Fibroblast of lung (primary cell): Measurements from ENCODE around the gene MRPL37. TPM values are rescaled to one million over a fixed set of nuclear protein-coding genes. Genes with fewer than 3 reads are reported as not detected.

ENCODE experiments used
- DNase-seq, 2 donors: peaks; one replicate each; pipeline versions ENCODE4 v3.0.0 to v3.0.0-alpha.2; 2010; ENCODE audit warnings: low read depth in 2 of 2
- H2AFZ ChIP-seq: 2 replicates; pipeline ENCODE4 v1.5.1; 2012; ENCODE audit warnings: low read length, control low read depth, inconsistent platforms
- H3K27ac ChIP-seq: 2 replicates; pipeline ENCODE4 v1.5.1; 2011; ENCODE audit warnings: low read length, control low read depth; ENCODE audit not compliant: insufficient read depth
- H3K27me3 ChIP-seq: 2 replicates; pipeline ENCODE4 v1.5.1; 2011; ENCODE audit warnings: mild to moderate bottlenecking, low read length; ENCODE audit not compliant: control insufficient read depth, insufficient read depth
- H3K36me3 ChIP-seq: 2 replicates; pipeline ENCODE4 v1.5.1; 2011; ENCODE audit warnings: low read length; ENCODE audit not compliant: control insufficient read depth, insufficient read depth
- H3K4me1 ChIP-seq: 2 replicates; pipeline ENCODE4 v1.5.1; 2011; ENCODE audit warnings: low read length; ENCODE audit not compliant: control insufficient read depth, insufficient read depth; ENCODE audit errors: extremely low read depth
- H3K4me2 ChIP-seq: 2 replicates; pipeline ENCODE4 v1.5.1; 2011; ENCODE audit warnings: low read length, control low read depth; ENCODE audit not compliant: insufficient read depth; ENCODE audit errors: extremely low read depth
- H3K4me3 ChIP-seq, 4 experiments: fragments of 200-600 bp in 1 of 4; sonication (generic) in 1 of 4; replicated peaks in 1 of 4; 2 replicates each; pipeline ENCODE4 v1.5.1; 2011 to 2016; ENCODE audit warnings: low read length in 4 of 4, low read depth in 3 of 4, mild to moderate bottlenecking in 3 of 4, control low read depth in 2 of 4, inconsistent platforms in 1 of 4, mixed read lengths in 1 of 4; ENCODE audit not compliant: insufficient read depth in 1 of 4; ENCODE audit errors: control extremely low read depth in 1 of 4
- H3K79me2 ChIP-seq: 2 replicates; pipeline ENCODE4 v1.5.1; 2012; ENCODE audit warnings: mild to moderate bottlenecking, low read length, inconsistent platforms; ENCODE audit not compliant: control insufficient read depth, insufficient read depth
- H3K9ac ChIP-seq: 2 replicates; pipeline ENCODE4 v1.5.1; 2011; ENCODE audit warnings: mild to moderate bottlenecking, low read length, control low read depth; ENCODE audit not compliant: insufficient read depth
- H3K9me3 ChIP-seq: 2 replicates; pipeline ENCODE4 v1.5.1; 2012; ENCODE audit warnings: low read depth, low read length; ENCODE audit not compliant: control insufficient read depth, insufficient read depth
- H4K20me1 ChIP-seq: 2 replicates; pipeline ENCODE4 v1.5.1; 2011; ENCODE audit warnings: low read length; ENCODE audit not compliant: control insufficient read depth, insufficient read depth; ENCODE audit errors: extremely low read depth
- EZH2 ChIP-seq: IDR thresholded peaks from 2 replicates; pipeline ENCODE4 v1.5.1; 2012; ENCODE audit warnings: low read length, control low read depth, mild to moderate bottlenecking; ENCODE audit errors: missing control alignments
- polyA plus RNA-seq, 2 donors: library from polyadenylated mRNA; depleted of rRNA in 1 of 2; stranded (reverse) in 1 of 2; unstranded in 1 of 2; fragments of >200 nt; gene quantifications; 2 replicates each; pipeline ENCODE4 v1.2.1, GENCODE V29; 2011 to 2012; ENCODE audit warnings: missing spikeins in 1 of 2
- total RNA-seq: library from RNA; depleted of rRNA; stranded (reverse); fragments of >200 nt; gene quantifications from 2 replicates; pipeline ENCODE4 v1.2.1, GENCODE V29; 2014
- TF ChIP-seq, protein P1 (sequence below), 2 donors: IDR thresholded peaks in 1 of 2; conservative IDR thresholded peaks in 1 of 2; 1 replicate in 1 of 2; 2 replicates in 1 of 2; pipeline ENCODE4 v1.5.1; 2011 to 2012; ENCODE audit warnings: low read length in 2 of 2, control low read depth in 1 of 2, inconsistent platforms in 1 of 2, low read depth in 1 of 2, mild to moderate bottlenecking in 1 of 2

Gene MRPL37
- total and polyA plus RNA-seq, 2 donors (not counting 1 experiment from before 2014, with no cell fraction given): 21.7 to 43.6 TPM

DNA sequence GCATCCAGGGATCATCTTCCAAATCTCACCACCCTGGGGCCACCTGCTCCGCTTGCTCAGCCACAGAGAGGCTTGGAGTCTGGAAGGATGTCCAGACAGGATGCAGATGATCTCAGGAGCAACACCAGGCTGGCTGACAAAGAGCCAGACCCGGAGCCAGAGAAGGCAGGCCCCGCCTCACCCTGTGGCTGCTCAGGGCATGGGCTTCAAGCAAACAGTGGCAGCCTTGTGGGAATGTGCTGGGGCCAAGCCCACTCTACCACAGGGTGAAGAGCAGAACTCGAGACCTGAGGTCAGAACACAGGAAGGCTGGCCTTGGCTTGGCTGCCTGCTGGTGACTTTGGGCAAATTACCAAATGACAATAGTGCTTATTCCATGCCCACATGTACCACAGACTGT lies 45.5 kb downstream of the MRPL37 start:
- H3K36me3 ChIP-seq: peaks cover 3% of the 10 kb centered on the region
- TF ChIP-seq, protein P1, sequence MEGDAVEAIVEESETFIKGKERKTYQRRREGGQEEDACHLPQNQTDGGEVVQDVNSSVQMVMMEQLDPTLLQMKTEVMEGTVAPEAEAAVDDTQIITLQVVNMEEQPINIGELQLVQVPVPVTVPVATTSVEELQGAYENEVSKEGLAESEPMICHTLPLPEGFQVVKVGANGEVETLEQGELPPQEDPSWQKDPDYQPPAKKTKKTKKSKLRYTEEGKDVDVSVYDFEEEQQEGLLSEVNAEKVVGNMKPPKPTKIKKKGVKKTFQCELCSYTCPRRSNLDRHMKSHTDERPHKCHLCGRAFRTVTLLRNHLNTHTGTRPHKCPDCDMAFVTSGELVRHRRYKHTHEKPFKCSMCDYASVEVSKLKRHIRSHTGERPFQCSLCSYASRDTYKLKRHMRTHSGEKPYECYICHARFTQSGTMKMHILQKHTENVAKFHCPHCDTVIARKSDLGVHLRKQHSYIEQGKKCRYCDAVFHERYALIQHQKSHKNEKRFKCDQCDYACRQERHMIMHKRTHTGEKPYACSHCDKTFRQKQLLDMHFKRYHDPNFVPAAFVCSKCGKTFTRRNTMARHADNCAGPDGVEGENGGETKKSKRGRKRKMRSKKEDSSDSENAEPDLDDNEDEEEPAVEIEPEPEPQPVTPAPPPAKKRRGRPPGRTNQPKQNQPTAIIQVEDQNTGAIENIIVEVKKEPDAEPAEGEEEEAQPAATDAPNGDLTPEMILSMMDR (conservative IDR thresholded peaks at IDR 0.05 in 1 of 2, IDR thresholded peaks at IDR 0.05 in 1 of 2; ENCODE audit: low read depth in 1 of 2, low read length in 2 of 2): no peak
- TF ChIP-seq EZH2: no peak
- no peaks in the 10 kb centered on the region for H4K20me1 ChIP-seq
- no peak overlapping the region for H3K27ac ChIP-seq
- H3K27me3 ChIP-seq: no peaks in the 10 kb centered on the region
- H3K9ac ChIP-seq: no peak overlapping the region
- no peaks in the 10 kb centered on the region for H3K9me3 ChIP-seq
- peak in 1 of 2 donors; percentile 18 for DNase-seq
- no peak overlapping the region for H3K4me2 ChIP-seq
- no peak overlapping the region for H3K4me3 ChIP-seq
- no peak overlapping the region for H2AFZ ChIP-seq
- H3K4me1 ChIP-seq: peaks cover 8% of the 10 kb centered on the region
- no peaks in the 10 kb centered on the region for H3K79me2 ChIP-seq

DNA sequence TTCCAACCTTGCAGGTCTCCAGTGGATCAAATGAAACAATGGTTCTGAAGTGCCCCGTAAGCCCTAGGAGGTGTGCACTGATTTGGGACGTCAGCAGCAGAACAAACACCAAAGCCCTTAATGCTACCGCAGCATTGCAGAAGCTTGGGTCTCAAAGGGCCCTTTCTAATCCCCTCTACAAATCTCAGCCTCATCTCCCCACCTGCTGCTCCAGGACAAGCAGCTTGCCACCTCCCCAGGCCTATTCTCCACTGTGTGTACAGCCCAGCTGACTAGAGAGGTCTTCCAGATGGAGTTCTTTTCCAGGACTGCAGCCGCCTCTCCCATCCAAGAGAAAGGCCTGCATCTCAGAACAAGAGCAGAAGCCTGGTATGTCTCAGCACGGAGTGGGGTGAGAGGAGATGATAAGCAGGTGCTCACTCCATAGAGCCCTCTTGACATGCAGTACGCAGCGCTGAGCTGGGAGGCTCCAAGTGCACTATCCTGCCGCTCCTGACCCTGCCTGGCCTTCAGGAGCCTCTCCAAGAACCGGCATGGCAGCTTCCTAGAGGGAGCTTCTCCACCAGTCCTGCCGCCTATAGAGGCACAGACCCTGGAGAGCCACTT lies 46.3 kb downstream of the MRPL37 start:
- Histone ChIP-seq H3K27me3 (no peaks in the 10 kb centered on the region), H3K9me3 (no peaks in the 10 kb centered on the region), H2AFZ (no peak overlapping the region), H3K36me3 (peaks cover 3% of the 10 kb centered on the region), H3K4me3 (no peak overlapping the region), H3K27ac (no peak overlapping the region), H3K4me1 (peaks cover 13% of the 10 kb centered on the region), H3K79me2 (no peaks in the 10 kb centered on the region), H3K9ac (no peak overlapping the region), H3K4me2 (no peak overlapping the region), H4K20me1 (no peaks in the 10 kb centered on the region)
- DNase-seq: no peak
- TF ChIP-seq, protein P1 (conservative IDR thresholded peaks at IDR 0.05 in 1 of 2, IDR thresholded peaks at IDR 0.05 in 1 of 2; ENCODE audit: low read depth in 1 of 2, low read length in 2 of 2): no peak
- TF ChIP-seq EZH2: no peak

DNA sequence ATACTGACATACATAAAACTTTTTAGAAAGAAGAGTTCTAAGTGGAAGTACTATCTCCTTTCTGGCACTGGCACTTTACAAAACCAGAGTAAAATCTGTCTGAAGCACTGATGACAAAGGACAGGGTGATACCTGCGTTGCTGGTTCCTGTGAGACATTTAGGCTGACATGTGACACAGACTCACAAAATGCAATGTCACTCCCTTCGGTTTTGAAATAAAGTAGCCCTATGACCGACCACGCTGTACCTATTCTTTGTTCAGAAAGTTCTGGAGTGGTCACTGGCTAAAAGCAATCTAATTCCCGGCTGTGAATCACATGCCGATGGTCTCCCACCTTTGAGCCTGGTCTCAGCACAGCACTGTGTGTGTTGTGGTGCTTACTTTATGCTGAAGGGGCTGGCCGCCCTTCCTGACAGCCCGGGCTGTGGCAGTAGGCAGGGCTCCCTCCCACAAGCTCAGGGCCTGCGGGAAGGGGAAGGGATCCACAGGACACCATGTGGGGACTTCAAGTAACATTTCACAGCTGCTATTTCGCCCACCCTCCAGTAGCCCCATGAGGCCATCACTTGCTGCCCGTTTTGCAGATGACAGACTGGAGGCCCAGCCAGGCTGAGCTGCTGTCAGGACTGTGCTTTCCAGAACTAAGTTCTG lies 48.0 kb downstream of the MRPL37 start:
- Histone ChIP-seq H3K36me3 (peaks cover 1% of the 10 kb centered on the region), H3K4me3 (no peak overlapping the region), H2AFZ (no peak overlapping the region), H4K20me1 (no peaks in the 10 kb centered on the region), H3K9me3 (no peaks in the 10 kb centered on the region), H3K79me2 (no peaks in the 10 kb centered on the region), H3K4me2 (no peak overlapping the region), H3K27me3 (no peaks in the 10 kb centered on the region), H3K4me1 (peaks cover 17% of the 10 kb centered on the region), H3K27ac (no peak overlapping the region), H3K9ac (no peak overlapping the region)
- TF ChIP-seq, protein P1 (conservative IDR thresholded peaks at IDR 0.05 in 1 of 2, IDR thresholded peaks at IDR 0.05 in 1 of 2; ENCODE audit: low read depth in 1 of 2, low read length in 2 of 2): no peak
- TF ChIP-seq EZH2: no peak
- DNase-seq: no peak
